Body of pancreas (tissue), 4 donors: ENCODE results near the gene TEX14. TPM values are rescaled to one million over a fixed set of nuclear protein-coding genes. Genes with fewer than 3 reads are reported as not detected.
"Not testable (repeated sequence)": the region's sequence is repeated elsewhere in the genome, so short reads cannot be mapped to it uniquely, and the experiment has no call there.

Experiments
- ATAC-seq: fragments of 150-250 bp; one replicate; pipeline ENCODE4 v1.9.1; 2016
- DNase-seq, 4 donors: peaks; one replicate each; pipeline ENCODE4 v3.0.0-alpha.2; 2019
- H3K27ac ChIP-seq, 4 donors: fragments of 200-600 bp; sonication (generic); 1 replicate in 3 of 4; 2 replicates in 1 of 4; pipeline versions ENCODE4 v1.5.1 to v1.6.1; 2016 to 2019; ENCODE audit warnings: mild to moderate bottlenecking in 1 of 4, mixed read lengths in 1 of 4, moderate library complexity in 1 of 4
- H3K27me3 ChIP-seq, 2 donors: fragments of 200-600 bp; sonication (generic); one replicate each; pipeline ENCODE4 v1.6.0; 2016; ENCODE audit warnings: mild to moderate bottlenecking in 1 of 2
- H3K36me3 ChIP-seq, 2 donors: fragments of 200-600 bp; sonication (generic); replicated peaks in 1 of 2; 2 replicates each; pipeline ENCODE4 v1.5.1; 2016; ENCODE audit warnings: low read depth in 2 of 2; ENCODE audit not compliant: insufficient read depth in 1 of 2
- H3K4me1 ChIP-seq: fragments of 200-600 bp; sonication (generic); one replicate; pipeline ENCODE4 v1.6.0; 2016
- H3K4me3 ChIP-seq, 2 donors: fragments of 200-600 bp; sonication (generic); 1 replicate in 1 of 2; 2 replicates in 1 of 2; pipeline ENCODE4 v1.5.1; 2016 to 2019
- H3K9me3 ChIP-seq, 3 donors: fragments of 200-600 bp; sonication (generic); 1 replicate in 2 of 3; 2 replicates in 1 of 3; pipeline ENCODE4 v1.5.1; 2016
- POLR2A ChIP-seq, 3 donors: fragments of 450-650 bp; IDR thresholded peaks; one replicate each; pipeline ENCODE4 v1.6.1; 2016; ENCODE audit warnings: antibody characterized with exemption in 3 of 3, mild to moderate bottlenecking in 2 of 3
- WGBS, 2 donors: methylation state at CpG; one replicate each; pipeline ENCODE4 v1.1.5; 2017; 5-methylcytosine and 5-hydroxymethylcytosine counted together
- intact Hi-C: fragments of 100-400 bp; cut with DNase I; formaldehyde crosslinking; loops from one replicate; pipeline ENCODE4 v1.15.1; 2023
- total RNA-seq, 2 donors: library from RNA; depleted of rRNA; stranded (reverse); fragments of >200 nt; gene quantifications; one replicate each; pipeline ENCODE4 v1.1.0, GENCODE V29; 2016
- TF ChIP-seq, protein P1 (sequence below), 7 experiments: fragments of 450-650 bp in 4 of 7; fragments of 200-600 bp in 3 of 7; sonication (generic) in 3 of 7; IDR thresholded peaks; one replicate each; pipeline ENCODE4 v1.5.1; 2016 to 2019; ENCODE audit warnings: antibody characterized with exemption in 7 of 7

Gene TEX14
- total RNA-seq, 2 donors from 2014 or later: 0.26 TPM; not detected in 1

DNA sequence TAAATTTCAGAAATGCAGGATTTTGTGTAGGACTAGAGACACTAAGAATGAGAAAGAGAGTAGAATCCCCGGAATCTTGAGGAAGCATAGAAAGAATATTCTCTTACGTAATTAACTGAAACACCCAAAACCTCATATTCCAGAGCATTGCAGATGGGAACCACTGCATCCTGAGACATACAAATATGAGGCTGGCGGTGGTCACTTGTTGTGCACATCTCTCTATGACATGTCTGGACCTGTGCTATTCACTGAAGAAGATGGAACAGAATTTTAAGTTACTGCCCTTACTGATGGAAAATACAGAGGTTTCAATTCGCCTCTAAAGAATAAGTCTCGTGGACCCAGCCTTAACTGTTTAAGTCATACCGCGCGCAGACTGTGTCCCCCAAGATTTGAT, 1.4 kb upstream of the TEX14 start:
- WGBS, 2 donors: 69 to 71% methylated on average over 8 of the region's 8 CpGs
- TF ChIP-seq POLR2A (IDR thresholded peaks at IDR 0.05): no peak
- TF ChIP-seq, protein P1, sequence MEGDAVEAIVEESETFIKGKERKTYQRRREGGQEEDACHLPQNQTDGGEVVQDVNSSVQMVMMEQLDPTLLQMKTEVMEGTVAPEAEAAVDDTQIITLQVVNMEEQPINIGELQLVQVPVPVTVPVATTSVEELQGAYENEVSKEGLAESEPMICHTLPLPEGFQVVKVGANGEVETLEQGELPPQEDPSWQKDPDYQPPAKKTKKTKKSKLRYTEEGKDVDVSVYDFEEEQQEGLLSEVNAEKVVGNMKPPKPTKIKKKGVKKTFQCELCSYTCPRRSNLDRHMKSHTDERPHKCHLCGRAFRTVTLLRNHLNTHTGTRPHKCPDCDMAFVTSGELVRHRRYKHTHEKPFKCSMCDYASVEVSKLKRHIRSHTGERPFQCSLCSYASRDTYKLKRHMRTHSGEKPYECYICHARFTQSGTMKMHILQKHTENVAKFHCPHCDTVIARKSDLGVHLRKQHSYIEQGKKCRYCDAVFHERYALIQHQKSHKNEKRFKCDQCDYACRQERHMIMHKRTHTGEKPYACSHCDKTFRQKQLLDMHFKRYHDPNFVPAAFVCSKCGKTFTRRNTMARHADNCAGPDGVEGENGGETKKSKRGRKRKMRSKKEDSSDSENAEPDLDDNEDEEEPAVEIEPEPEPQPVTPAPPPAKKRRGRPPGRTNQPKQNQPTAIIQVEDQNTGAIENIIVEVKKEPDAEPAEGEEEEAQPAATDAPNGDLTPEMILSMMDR (IDR thresholded peaks at IDR 0.05): no peak
- intact Hi-C loops: no loop called here
- DNase-seq (no peak), ATAC-seq (no peak)
- H3K27me3 ChIP-seq: no peaks in the 10 kb centered on the region
- H3K27ac ChIP-seq: peak overlapping the region in 2 of 4 donors; percentile 73 to 81
- no peaks in the 10 kb centered on the region for H3K9me3 ChIP-seq
- H3K4me3 ChIP-seq: no peak overlapping the region
- peaks cover 11% of the 10 kb centered on the region for H3K4me1 ChIP-seq
- H3K36me3 ChIP-seq: no peaks in the 10 kb centered on the region

DNA sequence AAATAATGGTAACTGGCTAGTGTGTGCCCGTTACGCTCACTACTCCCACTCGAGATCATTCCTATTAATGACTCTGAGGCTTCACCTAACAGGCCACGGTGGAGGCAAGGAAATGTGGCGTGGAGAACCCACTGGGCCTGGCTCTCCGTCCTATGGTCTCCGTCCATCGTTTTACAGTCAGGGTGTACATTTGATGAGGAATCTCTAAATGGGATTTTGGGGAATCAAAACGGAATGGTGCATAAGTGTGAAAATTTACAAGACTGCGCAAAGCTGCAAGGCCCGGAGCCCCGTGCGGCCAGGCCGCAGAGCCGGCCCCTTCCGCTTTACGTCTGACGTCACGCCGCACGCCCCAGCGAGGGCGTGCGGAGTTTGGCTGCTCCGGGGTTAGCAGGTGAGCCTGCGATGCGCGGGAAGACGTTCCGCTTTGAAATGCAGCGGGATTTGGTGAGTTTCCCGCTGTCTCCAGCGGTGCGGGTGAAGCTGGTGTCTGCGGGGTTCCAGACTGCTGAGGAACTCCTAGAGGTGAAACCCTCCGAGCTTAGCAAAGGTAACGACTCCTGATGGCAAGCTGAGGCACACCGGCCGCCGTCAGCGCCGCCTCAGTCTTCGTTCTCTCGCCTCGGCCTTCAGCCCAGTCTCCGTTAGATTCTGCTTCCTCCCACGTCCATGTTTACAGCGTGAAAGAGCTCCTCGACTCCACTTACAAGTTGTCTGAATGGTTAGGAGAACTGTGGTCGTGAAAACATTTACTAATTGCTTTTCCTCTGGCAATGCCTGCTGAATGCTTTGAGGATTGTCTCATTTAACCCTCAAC, 602 bp upstream of the TEX14 start, which contains the start of gene RAD51C:
RAD51C (plus strand) TSS at position 364 of the 817 bp plus-strand sequence; CDS start at position 406, 42 bp downstream.
- peak within 1 kb of the TSS; percentile 41 to 81 (median 60) for H3K27ac ChIP-seq
- WGBS, 2 donors: 12 to 35% methylated on average over 19 to 50 of the region's 50 CpGs
- TF ChIP-seq, protein P1 (IDR thresholded peaks at IDR 0.05): peak in 2 of 7 experiments; percentile 2
- peak in 2 of 3 donors; percentile 72 to 74 for TF ChIP-seq POLR2A (IDR thresholded peaks at IDR 0.05)
- H3K9me3 ChIP-seq: no peaks in the 10 kb centered on the region
- H3K4me1 ChIP-seq: peaks cover 11% of the 10 kb centered on the region
- intact Hi-C loops: no loop called here
- ATAC-seq (peak; percentile 99), DNase-seq (peak; percentile 84 to 86 (median 85))
- H3K27me3 ChIP-seq: no peaks in the 10 kb centered on the region
- H3K36me3 ChIP-seq: no peaks in the 10 kb centered on the region
- H3K4me3 ChIP-seq: peak within 1 kb of the TSS; percentile 2 to 44

DNA sequence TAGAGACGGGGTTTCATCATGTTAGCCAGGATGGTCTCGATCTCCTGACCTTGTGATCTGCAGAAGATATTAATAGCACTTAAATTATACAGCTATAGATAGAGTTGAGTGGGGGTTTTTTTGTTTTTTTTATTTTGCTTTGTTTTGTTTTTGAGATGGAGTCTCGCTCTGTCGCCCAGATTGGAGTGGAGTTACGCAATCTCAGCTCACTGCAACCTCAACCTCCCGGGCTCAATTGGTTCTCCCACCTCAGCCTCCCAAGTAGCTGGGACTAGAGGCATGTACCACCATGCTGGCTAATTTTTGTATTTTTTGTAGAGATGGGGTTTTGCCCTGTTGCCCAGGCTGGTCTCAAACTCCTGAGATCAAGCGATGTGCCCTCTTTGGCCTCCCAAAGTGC, 1.8 kb downstream of the TEX14 start:
- H3K9me3 ChIP-seq, H3K4me3 ChIP-seq, intact Hi-C loops, H3K27ac ChIP-seq, DNase-seq, ATAC-seq, H3K36me3 ChIP-seq, H3K27me3 ChIP-seq: not testable (repeated sequence)
- whole genome bisulfite sequencing, 2 donors: 92 to 95% methylated on average over 7 of the region's 7 CpGs
- peaks cover 11% of the 10 kb centered on the region for H3K4me1 ChIP-seq

DNA sequence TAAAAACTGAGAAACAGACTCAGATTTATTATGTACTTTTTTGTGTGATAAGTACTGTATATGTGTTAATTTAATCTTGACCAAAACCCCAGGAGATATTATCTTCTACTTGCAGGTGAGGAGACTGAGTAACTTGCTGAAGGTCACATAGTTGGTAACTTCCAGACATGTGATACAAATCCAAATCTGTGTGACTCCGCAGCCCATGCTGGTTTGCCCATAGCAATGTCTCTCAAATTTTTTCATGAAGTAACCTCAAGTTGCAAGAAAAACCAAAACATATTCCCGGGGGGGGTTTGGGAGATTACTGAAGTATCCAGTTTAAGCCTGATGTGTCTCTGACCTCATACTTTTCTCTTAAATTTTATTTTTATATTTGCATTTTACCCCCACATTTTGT, 3.3 kb downstream of the TEX14 start:
- TF ChIP-seq, protein P1 (IDR thresholded peaks at IDR 0.05): no peak
- no peak for TF ChIP-seq POLR2A (IDR thresholded peaks at IDR 0.05)
- DNase-seq (no peak), ATAC-seq (no peak)
- intact Hi-C loops: no loop called here
- WGBS, 2 donors: 79% methylated on average over 2 of the region's 2 CpGs
- peaks cover 7% of the 10 kb centered on the region for H3K4me1 ChIP-seq
- H3K36me3 ChIP-seq: no peaks in the 10 kb centered on the region
- H3K27ac ChIP-seq: no peak overlapping the region
- no peak overlapping the region for H3K4me3 ChIP-seq
- H3K9me3 ChIP-seq: no peaks in the 10 kb centered on the region
- no peaks in the 10 kb centered on the region for H3K27me3 ChIP-seq

DNA sequence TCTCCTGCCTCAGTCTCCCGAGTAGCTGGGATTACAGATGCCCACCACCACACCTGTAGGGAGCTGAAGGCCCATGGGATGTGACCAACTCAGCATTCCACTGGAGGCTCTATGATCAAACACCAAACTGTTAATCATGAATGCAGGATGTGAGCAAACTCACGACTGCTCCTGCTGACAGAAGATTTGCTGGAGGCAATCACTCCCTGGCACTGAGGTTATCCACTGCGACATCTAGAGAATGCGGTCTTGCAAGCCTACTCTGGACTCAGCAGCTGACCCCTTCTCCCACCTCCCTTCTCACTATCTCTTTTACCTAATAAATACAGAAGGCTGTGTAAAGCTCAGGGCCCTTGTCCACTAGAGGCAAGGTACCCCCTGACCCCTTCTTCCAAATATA, 4.9 kb downstream of the TEX14 start:
- Histone ChIP-seq H3K36me3 (no peaks in the 10 kb centered on the region), H3K4me3 (no peak overlapping the region), H3K4me1 (no peaks in the 10 kb centered on the region), H3K27me3 (no peaks in the 10 kb centered on the region), H3K27ac (no peak overlapping the region), H3K9me3 (no peaks in the 10 kb centered on the region)
- intact Hi-C loops: no loop called here
- 42 to 60% methylated on average over 3 to 4 of the region's 4 CpGs for WGBS, 2 donors
- DNase-seq: no peak
- ATAC-seq: no peak
- TF ChIP-seq, protein P1 (IDR thresholded peaks at IDR 0.05): no peak
- TF ChIP-seq POLR2A (IDR thresholded peaks at IDR 0.05): no peak

DNA sequence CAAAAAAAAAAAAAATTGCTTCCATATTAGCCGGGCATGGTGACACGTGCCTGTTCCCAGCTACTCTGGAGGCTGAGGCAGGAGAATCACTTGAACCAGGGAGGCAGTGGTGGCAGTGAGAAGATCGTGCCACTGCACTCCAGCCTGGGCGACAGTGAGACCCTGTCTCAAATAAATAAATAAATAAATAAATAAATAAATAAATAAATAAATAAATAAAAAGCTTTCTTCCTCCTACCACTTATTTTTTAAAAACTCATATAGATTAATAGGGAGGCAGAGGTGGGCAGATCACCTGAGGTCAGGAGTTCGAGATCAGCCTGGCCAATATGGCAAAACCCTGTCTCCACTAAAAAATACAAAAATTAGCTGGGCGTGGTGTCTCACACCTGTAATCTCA, 7.4 kb downstream of the TEX14 start:
- ATAC-seq, intact Hi-C loops, H3K4me3 ChIP-seq, H3K9me3 ChIP-seq, H3K27ac ChIP-seq, H3K27me3 ChIP-seq, H3K4me1 ChIP-seq, DNase-seq, H3K36me3 ChIP-seq: not testable (repeated sequence)
- WGBS, 2 donors: 72 to 82% methylated on average over 6 of the region's 6 CpGs
